Renal pelvis (tissue), 4 donors: ENCODE measurements around the gene UBAC1. TPM values are rescaled to one million over a fixed set of nuclear protein-coding genes. Genes with fewer than 3 reads are reported as not detected.
"Not testable (repeated sequence)": the region's sequence is repeated elsewhere in the genome, so short reads cannot be mapped to it uniquely, and the experiment has no call there.

Source experiments
- DNase-seq: peaks from one replicate; pipeline ENCODE4 v3.0.0-alpha.2; 2013
- polyA plus RNA-seq, 3 donors: library from polyadenylated mRNA; unstranded; fragments of 120-200 nt; gene quantifications; one replicate each; pipeline ENCODE4 v1.2.1, GENCODE V29; 2013; ENCODE audit not compliant: insufficient read length in 3 of 3

UBAC1 gene
- polyA plus RNA-seq, 3 donors = 32.7 to 38.1 (median 32.8) TPM

- DNase-seq = peak; percentile 30
These were observed 57.2 kb downstream of the UBAC1 start for GRCh38 chr9:135903786-135904520.

- DNase-seq = no peak
These were observed 57.9 kb downstream of the UBAC1 start for GRCh38 chr9:135903358-135903656.

GRCh38 chr9:135902655-135903357 lies 58.4 kb downstream of the UBAC1 start:
- no peak for DNase-seq

- DNase-seq = no peak
These were observed 59.3 kb downstream of the UBAC1 start for GRCh38 chr9:135901826-135902225.

- no peak for DNase-seq
These were observed 60.0 kb downstream of the UBAC1 start for GRCh38 chr9:135901031-135901758.

DNA sequence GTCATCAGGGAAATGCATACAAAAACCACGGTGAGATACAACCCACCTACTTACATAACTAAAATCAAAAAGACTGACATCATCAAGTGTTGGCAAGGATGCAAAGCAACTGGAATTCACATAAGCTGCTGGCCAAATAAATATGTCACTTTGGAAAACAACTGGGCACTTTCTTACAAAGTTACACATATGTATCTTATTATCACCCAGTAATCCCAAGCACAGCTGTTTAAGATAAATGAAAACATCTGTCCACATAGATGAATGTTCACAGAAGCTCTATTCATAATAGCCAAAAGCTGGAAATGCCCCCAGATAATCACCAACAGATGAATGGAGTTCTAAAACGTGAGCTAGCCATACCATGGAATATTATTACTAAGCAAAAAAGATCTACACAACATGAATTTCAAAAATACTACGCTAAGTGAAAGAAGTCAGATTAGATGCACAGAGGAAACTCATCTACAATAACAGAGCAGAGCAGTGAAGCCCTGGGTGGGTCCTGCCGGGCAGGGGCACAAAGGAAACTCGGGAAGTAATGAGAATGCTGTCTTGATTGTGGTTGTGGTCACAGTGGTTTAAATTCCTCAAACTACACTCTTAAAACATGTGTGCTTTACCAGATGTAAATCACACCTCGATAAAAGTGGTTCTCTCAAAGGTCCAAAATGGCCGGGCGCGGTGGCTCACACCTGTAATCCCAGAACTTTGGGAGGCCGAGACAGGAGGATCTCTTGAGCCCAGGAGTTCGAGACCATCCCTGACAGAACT lies 62.4 kb downstream of the UBAC1 start:
- DNase-seq = no peak

DNA sequence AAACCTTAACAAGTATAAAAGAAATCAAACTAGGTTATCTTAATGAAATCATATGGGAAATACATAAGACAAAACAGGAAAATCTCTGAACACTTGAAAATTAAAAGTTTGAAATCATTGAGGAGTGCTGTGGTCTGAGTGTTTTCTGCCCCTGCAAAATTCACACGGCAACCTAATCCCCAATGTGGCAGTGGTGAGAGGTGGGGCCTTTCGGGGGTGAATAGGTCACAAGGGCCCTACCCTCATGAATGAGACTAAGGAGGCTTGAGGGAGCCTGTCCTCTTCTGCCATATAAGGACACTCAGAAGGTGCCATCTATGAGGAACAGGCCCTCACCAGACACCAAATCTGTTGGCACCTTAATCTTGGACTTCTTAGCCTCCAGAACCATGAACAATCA lies 64.5 kb downstream of the UBAC1 start:
- no peak for DNase-seq

DNA sequence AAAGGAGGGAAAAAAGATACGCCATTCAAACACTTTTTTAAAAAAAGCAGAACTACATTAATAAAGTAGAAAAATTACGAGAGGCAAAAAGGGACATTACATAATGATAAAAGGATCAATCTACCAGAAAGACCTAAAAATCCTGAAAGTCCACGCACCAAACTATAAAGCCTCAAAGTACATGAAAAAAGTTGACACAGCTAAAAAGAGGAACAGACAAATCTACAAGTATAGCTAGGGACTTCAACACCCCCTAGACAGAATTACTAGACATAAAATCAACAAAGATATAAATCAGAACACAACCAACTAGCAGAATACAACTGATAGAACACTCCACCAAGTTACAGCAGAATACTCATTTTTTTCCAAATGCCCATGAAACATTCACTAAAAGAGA lies 65.0 kb downstream of the UBAC1 start:
- no peak for DNase-seq

DNA sequence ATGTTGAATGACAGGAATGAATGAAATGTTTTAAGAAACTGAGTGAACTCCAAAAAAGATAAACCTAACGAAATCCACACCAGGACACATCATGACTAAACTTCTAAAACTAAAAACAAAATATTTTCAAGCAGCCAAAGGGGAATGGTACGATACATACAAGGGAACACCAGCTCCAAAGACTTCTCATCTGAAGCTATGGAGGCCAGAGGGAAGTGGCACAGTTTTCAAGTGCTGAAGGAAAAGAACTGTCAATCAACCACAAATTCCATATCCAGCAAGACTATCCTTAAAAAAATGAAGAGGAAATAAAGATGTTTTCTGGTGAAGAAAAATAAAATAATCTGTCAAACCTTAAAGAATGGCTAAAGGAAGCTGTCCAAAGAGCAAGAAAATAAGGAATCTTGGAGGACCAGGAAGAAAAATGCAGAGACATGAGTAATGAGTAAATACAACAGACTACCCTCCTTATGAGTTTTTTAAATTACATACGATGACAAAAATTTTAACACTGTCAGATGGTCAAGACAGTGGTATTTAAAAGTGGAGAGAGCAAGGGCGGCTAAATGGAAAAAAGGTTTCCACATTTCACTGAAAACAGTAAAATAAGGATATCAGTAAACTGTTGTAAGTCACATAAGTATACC lies 65.8 kb downstream of the UBAC1 start:
- DNase-seq = no peak

DNA sequence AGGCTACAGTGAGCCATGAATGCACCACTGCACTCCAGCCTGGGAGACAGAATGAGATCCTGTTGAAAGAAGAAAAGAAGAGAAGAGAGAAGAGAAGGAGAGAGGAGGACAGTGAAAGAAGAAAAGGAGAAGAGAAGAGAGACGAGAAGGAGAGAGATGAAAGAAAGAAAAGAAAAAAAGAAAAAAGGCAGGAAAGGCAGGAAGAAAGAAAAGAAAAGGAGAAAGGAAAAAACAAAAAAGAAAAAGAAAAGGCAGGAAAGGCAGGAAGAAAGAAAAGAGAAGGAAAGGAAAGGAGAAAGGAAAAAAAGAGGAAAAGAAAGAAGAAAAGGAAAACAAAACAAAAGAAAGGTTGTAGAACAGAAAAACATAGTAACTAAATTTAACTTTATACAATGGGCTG lies 68.1 kb downstream of the UBAC1 start:
- DNase-seq = no peak

DNA sequence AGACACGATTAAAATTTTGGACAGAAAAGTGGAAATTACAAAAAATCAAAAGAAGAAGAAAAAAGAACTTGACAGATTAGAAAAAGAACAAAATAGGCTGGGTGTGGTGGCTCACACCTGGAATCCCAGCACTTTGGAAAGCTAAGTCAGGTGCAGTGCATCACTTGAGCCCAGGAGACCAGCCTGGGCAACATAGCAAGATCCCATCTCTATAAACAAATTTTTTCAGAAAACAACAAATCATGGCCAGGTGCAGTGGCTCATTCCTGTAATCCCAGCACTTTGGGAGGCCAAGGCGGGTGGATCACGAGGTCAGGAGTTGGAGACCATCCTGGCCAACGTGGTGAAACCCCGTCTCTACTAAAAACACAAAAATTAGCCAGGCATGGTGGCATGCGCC lies 68.8 kb downstream of the UBAC1 start:
- not testable (repeated sequence) for DNase-seq

GRCh38 chr9:135891027-135891631 lies 70.0 kb downstream of the UBAC1 start:
- DNase-seq = no peak

- DNase-seq = no peak
These were observed 70.8 kb downstream of the UBAC1 start for GRCh38 chr9:135890190-135891026.

DNA sequence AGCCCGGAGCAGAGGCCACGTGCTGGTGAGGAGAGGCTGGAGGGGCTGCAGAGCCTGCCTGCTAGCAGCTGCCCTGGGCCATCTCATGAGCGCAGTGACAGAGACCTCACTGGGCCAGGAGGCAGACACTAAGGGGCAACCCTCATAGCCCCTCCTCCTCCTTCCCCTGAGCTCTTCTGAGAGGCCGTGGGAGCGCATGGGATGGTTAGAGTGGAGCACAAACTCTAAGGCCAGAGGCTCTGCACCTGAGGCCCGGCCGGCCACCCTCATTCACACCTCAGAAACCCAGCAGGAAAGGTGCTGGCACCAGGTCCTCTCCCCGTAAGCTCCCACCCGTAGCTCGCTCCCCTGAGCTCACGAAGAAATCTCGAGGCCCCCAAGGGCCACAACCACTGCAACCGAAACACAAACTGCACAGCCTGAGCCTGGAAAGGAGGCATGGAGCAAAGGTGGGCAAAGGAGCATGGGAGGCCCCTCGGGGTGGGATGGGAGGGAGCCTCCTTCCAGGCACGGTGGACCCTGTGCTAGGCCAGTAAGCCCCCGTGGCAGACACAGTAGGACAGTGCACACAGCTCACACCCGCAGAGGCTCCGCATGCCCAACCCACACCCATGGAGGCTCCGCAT lies 71.5 kb downstream of the UBAC1 start:
- no peak for DNase-seq

- no peak for DNase-seq
These were observed 72.3 kb downstream of the UBAC1 start for GRCh38 chr9:135888766-135889394.

DNA sequence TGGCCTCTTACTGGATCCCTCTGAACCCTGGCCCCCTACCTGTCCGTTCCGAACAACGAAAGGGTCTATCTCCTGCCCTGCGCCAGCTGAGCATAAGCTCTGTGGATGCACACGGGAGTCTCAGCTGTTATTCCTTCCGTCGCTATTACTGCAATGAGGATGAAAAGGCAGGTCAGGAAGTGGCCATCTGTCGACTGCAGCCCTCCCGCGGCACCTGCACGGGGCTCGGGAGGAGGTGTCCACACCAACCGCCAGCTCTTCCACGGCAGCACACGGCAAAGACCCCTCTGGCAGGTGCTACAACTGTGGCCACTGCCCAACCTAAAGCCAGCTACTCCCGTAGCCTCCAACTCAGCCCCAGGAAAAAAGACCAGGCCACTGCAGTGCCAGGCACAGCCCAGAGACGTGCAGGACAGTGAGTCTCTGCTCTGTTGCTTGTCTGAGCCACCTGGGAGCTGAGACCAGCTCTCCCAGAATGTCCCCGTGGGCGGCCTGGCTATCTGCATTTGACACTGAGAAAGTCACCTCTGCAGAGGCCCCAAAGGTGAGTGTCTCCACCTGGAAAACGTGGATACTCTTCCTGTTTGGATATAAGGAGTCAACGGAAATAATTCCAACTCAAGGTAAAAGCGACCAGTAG lies 72.9 kb downstream of the UBAC1 start:
- DNase-seq = no peak

- DNase-seq = no peak
These were observed 73.6 kb downstream of the UBAC1 start for GRCh38 chr9:135887585-135888050.

DNA sequence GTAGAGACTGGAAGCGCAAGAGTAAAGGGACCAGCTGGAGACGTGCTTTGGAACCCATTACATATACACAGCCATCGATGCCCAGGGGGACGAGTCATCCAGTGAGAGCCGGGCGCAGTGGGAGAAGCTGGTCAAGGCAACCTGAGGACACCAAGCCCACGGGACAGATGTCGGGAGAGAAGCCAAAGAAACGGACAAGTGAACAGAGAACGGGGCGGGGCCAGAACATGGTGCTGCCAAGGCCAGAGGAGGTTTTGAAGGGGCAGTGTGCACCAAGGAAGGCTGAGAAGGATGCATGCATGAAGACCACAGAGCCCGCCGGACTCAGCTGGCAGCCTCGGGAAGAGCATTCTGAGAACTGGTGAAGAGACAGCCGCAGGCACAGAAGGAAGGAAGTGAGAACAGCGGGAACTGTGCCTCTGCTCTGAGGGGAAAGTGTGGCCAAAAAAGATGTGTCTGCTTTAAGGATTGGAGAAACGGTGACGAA lies 74.1 kb downstream of the UBAC1 start:
- DNase-seq = no peak
